HTR-8/SVneo (cell line): ENCODE data around the gene MARCO.
"Not testable (repeated sequence)": the region's sequence is repeated elsewhere in the genome, so short reads cannot be mapped to it uniquely, and the experiment has no call there.

Experiments
- DNase-seq: peaks from one replicate; pipeline ENCODE4 v3.0.0; 2011; ENCODE audit warnings: low spot score, mixed read lengths; ENCODE audit not compliant: insufficient read length
- FAIRE-seq: peaks from 2 replicates; lab custom pipeline; 2011; peaks lifted over from hg19 to GRCh38; lab: Jason Lieb, UNC

The MARCO gene

DNA sequence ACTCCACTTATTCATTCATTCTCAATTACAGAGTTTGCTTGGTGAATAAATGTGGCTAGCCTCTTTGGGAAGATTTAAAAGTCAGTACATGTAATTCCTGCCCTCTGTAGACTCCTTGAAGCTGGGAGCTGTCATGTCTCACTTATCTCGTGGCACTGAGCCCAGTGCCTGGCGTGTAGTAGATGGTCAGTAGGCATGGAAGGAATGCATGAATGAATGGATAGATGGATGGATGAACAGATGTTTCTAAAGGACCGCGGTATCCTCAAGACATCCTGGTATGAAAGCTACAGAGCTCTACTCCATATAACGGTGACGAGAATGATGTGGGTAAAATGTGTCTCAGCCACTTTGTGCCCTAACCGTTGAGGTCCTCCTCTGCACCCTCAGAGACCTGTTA lies 83.0 kb downstream of the MARCO start:
- no peak for FAIRE-seq

DNA sequence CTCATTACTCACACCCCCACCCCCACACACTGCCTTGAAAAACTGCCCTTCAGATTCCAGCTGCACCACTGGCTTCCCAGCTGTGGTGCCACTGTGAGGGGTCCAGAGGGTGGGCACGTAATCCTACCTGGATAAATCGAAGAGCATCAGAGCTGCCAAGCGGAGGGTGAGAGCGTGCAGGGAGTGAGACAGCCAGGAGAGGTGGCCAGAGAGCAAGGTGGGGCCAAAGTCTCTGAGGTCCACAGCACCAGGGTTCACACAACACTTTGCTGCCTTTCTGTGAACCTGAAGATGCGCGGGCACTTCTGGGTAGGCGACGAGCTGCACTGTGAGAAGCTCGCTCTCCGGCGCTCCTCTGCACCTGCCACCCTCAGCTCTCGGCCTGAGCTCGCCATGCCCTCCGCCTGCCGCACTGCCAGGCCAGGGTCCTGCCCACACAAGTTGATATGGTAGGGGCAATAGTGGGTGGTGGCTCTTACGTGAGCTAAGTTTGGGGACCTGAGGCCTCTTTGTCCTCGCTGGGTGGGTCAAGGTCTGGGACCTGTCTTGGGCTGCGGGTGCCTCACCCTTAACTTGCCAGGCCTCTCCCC lies 83.9 kb downstream of the MARCO start:
- DNase-seq = no peak
- FAIRE-seq = no peak

More for the DNA sequence above, 83.0 kb downstream of the MARCO start:
- no peak for DNase-seq

DNA sequence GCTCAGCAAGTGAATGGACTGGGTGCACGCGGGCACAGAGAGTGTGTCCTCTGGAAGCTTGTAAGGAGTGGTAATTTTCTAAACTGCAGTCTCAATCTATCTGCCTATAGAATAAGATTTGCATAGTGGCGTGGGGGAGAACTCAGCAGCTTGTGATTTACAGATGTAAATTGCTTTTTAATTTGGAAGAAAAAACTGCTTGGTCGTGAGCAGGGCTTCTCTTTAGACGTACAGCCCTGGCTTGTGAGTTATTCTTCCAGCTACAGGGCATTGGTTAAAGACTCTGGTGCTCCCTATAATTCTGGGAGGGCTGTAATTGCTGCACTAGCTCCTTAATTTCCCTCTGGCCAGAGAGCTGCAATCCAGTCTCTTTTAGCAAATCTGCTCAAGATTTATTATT lies 84.9 kb downstream of the MARCO start:
- FAIRE-seq (no peak), DNase-seq (no peak)

DNA sequence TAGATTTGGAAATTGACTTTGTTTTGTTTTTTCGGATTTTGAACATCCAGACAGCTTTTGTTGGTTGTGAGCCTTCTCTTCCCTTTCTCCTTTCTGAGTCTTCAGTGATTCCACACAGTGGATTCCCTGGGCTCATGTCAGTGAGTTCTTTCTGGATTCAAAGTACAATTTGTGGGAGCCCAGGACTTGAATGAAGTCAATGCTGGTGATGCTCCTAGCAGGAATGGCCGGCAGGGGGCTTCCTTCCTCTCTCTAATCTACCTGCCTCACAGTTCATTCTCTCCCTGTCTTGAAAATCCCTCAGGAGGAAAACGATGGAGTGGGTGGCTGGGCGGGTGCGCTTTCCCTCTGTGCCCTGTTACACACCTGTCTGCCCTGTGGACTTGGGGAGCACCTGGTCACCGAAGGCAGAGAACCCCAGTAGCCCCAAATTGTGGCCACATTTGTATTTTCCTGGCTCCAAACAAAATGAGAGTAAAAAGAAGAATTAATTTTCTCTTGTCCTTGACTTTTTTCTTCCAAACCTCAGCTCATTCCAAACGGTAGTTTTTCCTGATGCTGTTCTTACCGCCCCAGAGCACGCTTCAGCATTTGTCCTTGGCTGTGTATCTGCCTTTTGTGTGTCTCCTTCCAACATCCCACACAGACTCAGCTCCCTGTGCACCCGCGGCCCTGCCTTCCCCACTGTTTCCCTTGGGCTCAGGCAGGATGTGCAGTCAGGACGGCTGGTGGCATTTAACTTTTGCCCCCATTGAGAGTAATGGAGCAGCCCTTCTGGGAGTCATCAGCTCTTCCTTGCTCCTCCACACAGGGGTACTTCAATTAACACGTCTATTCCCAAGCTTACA lies 86.6 kb downstream of the MARCO start:
- FAIRE-seq (no peak), DNase-seq (peak; percentile 24)

DNA sequence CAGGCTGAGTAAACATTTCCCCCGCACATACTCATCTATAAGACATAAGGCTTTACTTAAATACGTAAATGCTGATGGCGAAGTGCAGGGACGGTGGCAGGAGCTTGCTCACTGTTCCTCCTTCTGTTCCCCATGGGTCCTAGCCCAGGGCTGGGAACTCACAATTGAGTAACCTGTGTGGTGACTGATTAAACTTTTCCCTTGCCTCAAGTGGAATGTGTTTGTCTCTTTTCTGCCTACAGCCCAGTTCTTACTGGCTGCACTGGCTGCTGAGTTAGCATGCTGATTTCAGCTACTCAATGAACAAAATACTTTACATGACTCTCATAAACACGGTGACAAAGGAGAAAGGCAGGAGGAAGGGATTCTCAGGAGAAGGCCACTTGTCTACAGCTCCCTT lies 87.3 kb downstream of the MARCO start:
- FAIRE-seq (no peak), DNase-seq (no peak)

DNA sequence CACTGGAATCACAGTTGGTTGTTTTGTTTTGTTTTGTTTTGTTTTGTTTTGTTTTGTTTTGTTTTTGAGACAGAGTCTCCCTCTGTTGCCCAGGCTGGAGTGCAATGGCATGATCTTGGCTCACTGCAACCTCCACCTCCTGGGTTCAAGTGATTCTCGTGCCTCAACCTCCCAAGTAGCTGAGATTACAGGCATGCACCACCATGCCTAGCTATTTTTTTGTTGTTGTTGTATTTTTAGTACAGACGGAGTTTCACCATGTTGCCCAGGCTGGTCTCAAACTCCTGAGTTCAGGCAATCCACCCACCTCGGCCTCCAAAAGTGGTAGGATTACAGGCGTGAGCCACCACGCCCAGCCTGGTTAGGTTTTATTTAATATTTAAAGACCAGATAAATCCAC lies 95.9 kb downstream of the MARCO start:
- not testable (repeated sequence) for FAIRE-seq, DNase-seq

DNA sequence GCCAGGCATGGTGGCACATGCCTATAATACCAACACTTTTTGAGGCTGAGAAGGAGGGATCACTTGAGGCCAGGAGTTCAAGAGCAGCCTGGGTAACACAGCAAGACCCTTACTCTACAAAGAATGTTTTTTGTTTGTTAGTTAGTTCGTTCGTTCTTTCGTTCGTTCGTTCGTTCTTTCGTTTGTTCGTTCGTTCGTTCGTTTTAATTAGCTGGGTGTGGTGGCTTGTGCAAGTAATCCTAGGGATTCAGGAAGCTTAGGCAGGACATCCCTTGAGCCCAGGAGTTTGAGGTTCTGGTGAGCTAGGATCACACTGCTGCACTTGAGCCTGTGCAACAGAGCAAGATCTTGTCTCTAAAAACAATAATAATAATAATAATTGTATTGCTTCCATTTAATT lies 98.7 kb downstream of the MARCO start:
- no peak for DNase-seq
- no peak for FAIRE-seq
